Activated T-cell treated with anti-CD3 and anti-CD28 coated beads, Interleukin-2, amount 50 U/mL, for 72 hours (primary cell): ENCODE measurements around the gene IFITM2. TPM values are rescaled to one million over a fixed set of nuclear protein-coding genes. Genes with fewer than 3 reads are reported as not detected.

ENCODE experiments used
- ATAC-seq, 2 donors: fragments of 150-1000 bp; cut with Tn5 transposase; replicated peaks in 1 of 2; 2 replicates each; pipeline ENCODE4 v1.10.0; 2021; ENCODE audit warnings: moderate library complexity in 2 of 2, mild to moderate bottlenecking in 1 of 2
- DNase-seq, 2 donors: peaks; one replicate each; pipeline ENCODE4 v3.0.0; 2021 to 2022; ENCODE audit warnings: mixed read lengths in 1 of 2
- H3K27ac Mint-ChIP-seq: one replicate; pipeline ENCODE4 v1.8.0; 2022; ENCODE audit warnings: mild to moderate bottlenecking, moderate library complexity, mixed read lengths
- H3K27me3 Mint-ChIP-seq: one replicate; pipeline ENCODE4 v1.8.0; 2022; ENCODE audit warnings: low read depth, mixed read lengths
- H3K36me3 Mint-ChIP-seq, 2 donors: one replicate each; pipeline ENCODE4 v1.8.0; 2022; ENCODE audit warnings: mixed read lengths in 2 of 2, mild to moderate bottlenecking in 1 of 2; ENCODE audit not compliant: insufficient read depth in 2 of 2
- H3K4me1 Mint-ChIP-seq: one replicate; pipeline ENCODE4 v1.8.0; 2022; ENCODE audit warnings: low read depth, mixed read lengths
- H3K4me3 Mint-ChIP-seq, 2 donors: one replicate each; pipeline ENCODE4 v1.8.0; 2022; ENCODE audit warnings: mild to moderate bottlenecking in 2 of 2, mixed read lengths in 2 of 2, moderate library complexity in 2 of 2
- H3K9me3 Mint-ChIP-seq, 2 donors: one replicate each; pipeline ENCODE4 v1.8.0; 2022; ENCODE audit warnings: mixed read lengths in 2 of 2
- total RNA-seq, 2 donors: library from RNA; stranded (reverse); gene quantifications; one replicate each; pipeline ENCODE4 v1.2.3, GENCODE V29; 2022

Gene IFITM2
- total RNA-seq, 2 donors from 2014 or later, result 542 to 639 TPM

GRCh38 chr11:358129-358800, 50.6 kb downstream of the IFITM2 start:
- Mint-ChIP-seq H3K4me1 (peaks cover 21% of the 10 kb centered on the region), H3K27me3 (no peaks in the 10 kb centered on the region), H3K36me3 (peaks cover 0 to 5% of the 10 kb centered on the region in 2 donors), H3K4me3 (no peak overlapping the region), H3K27ac (no peak overlapping the region), H3K9me3 (no peaks in the 10 kb centered on the region)
- no peak for DNase-seq
- ATAC-seq, result no peak

Other genes with a start within 250 kb of the IFITM2 start
- not detected for gene SCGB1C1, start 114.7 kb upstream of the IFITM2 start, total RNA-seq
- gene BET1L, start 100.4 kb upstream of the IFITM2 start, total RNA-seq, result 10 to 100 TPM; 64.6 to 76.8 TPM
- gene RIC8A, start 100.1 kb upstream of the IFITM2 start, total RNA-seq, result 100 to 1,000 TPM; 118 to 134 TPM
- gene SIRT3, start 71.5 kb upstream of the IFITM2 start, total RNA-seq, result 10 to 100 TPM; 36.5 to 39.0 TPM
- gene PSMD13, start 70.8 kb upstream of the IFITM2 start, total RNA-seq, result 100 to 1,000 TPM; 133 to 174 TPM
- gene NLRP6, start 29.4 kb upstream of the IFITM2 start, total RNA-seq, result 1 to 10 TPM; 1.5 to 3.2 TPM
- 100 to 1,000 TPM; 161 to 273 TPM for gene PGGHG, start 18.7 kb upstream of the IFITM2 start, total RNA-seq
- not detected for gene IFITM5, start 8.3 kb upstream of the IFITM2 start, total RNA-seq
- 100 to 1,000 TPM; 306 to 384 TPM for gene IFITM1, start 6.2 kb downstream of the IFITM2 start, total RNA-seq
- 10 to 100 TPM; 24.4 to 75.8 TPM for gene IFITM3, start 13.0 kb downstream of the IFITM2 start, total RNA-seq
- 1 to 10 TPM; 2.1 to 2.7 TPM for gene B4GALNT4, start 61.7 kb downstream of the IFITM2 start, total RNA-seq
- 1 to 10 TPM in 1 of 2 donors, under 1 TPM in 1; 0.16 to 1.2 TPM for gene PKP3, start 86.4 kb downstream of the IFITM2 start, total RNA-seq
- gene SIGIRR, start 107.2 kb downstream of the IFITM2 start, total RNA-seq, result 10 to 100 TPM; 59.3 to 68.4 TPM
- gene ANO9, start 134.2 kb downstream of the IFITM2 start, total RNA-seq, result 10 to 100 TPM; 34.3 to 56.5 TPM
- gene PTDSS2, start 142.5 kb downstream of the IFITM2 start, total RNA-seq, result 10 to 100 TPM; 20.6 to 22.5 TPM
- gene RNH1, start 199.4 kb downstream of the IFITM2 start, total RNA-seq, result 10 to 100 TPM; 88.9 to 95.3 TPM
- gene HRAS, start 227.8 kb downstream of the IFITM2 start, total RNA-seq, result 10 to 100 TPM; 28.8 to 40.1 TPM
- gene LRRC56, start 229.7 kb downstream of the IFITM2 start, total RNA-seq, result 1 to 10 TPM; 1.2 to 3.1 TPM